Suprapubic skin (tissue), 4 donors: ENCODE measurements around the gene RTL3.

Experiments
- EP300 ChIP-seq: sonication (generic); formaldehyde crosslinking; IDR thresholded peaks from one replicate; pipeline ENCODE4 v1.6.1; 2017; ENCODE audit warnings: antibody characterized with exemption
- POLR2A ChIP-seq, 2 donors: fragments of 450-650 bp; IDR thresholded peaks; one replicate each; pipeline ENCODE4 v1.6.1; 2017; ENCODE audit warnings: antibody characterized with exemption in 2 of 2, mild to moderate bottlenecking in 2 of 2, moderate library complexity in 2 of 2
- POLR2AphosphoS5 ChIP-seq, 3 donors: sonication (generic); formaldehyde crosslinking; IDR thresholded peaks; one replicate each; pipeline ENCODE4 v1.6.1; 2017; ENCODE audit warnings: antibody characterized with exemption in 3 of 3
- TF ChIP-seq, protein P1 (sequence below), 2 donors: fragments of 200-600 bp in 1 of 2; fragments of 450-650 bp in 1 of 2; sonication (generic) in 1 of 2; IDR thresholded peaks; one replicate each; pipeline ENCODE4 v1.5.1; 2016 to 2019; ENCODE audit warnings: antibody characterized with exemption in 2 of 2, mild to moderate bottlenecking in 1 of 2, moderate library complexity in 1 of 2

DNA sequence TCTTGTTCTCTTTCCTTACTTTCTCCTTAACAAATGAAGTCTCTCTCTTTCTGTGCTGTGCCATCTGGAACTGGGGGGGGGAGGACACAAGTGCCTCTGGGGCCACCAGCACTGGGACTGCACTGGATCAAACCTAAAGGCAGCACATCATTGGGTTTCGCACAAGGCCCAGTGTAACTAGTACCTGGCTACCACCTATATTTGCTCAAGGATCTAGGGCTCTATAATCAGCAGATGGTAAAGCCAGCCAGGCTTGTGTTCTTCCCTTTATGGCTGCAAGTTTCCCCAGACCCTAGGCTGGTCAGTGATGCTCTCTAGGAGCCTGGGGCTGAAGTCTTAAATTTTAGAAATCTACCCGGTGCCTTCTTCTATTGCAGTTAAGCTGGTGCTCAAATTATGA lies 40.1 kb downstream of the RTL3 start:
- TF ChIP-seq EP300: no peak
- TF ChIP-seq, protein P1, sequence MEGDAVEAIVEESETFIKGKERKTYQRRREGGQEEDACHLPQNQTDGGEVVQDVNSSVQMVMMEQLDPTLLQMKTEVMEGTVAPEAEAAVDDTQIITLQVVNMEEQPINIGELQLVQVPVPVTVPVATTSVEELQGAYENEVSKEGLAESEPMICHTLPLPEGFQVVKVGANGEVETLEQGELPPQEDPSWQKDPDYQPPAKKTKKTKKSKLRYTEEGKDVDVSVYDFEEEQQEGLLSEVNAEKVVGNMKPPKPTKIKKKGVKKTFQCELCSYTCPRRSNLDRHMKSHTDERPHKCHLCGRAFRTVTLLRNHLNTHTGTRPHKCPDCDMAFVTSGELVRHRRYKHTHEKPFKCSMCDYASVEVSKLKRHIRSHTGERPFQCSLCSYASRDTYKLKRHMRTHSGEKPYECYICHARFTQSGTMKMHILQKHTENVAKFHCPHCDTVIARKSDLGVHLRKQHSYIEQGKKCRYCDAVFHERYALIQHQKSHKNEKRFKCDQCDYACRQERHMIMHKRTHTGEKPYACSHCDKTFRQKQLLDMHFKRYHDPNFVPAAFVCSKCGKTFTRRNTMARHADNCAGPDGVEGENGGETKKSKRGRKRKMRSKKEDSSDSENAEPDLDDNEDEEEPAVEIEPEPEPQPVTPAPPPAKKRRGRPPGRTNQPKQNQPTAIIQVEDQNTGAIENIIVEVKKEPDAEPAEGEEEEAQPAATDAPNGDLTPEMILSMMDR (IDR thresholded peaks at IDR 0.05): no peak
- TF ChIP-seq POLR2A (IDR thresholded peaks at IDR 0.05): no peak
- no peak for TF ChIP-seq POLR2AphosphoS5 (IDR thresholded peaks at IDR 0.05)
